ENCODE results near the gene SH3GLB1. TPM values are rescaled to one million over a fixed set of nuclear protein-coding genes. Genes with fewer than 3 reads are reported as not detected.

SH3GLB1 gene
- total and polyA plus RNA-seq, 9 of the 15 experiments (the other 6 are each of a cell fraction or from before 2014, with no cell fraction given): 8.6 to 34.2 (median 24.2) TPM

DNA sequence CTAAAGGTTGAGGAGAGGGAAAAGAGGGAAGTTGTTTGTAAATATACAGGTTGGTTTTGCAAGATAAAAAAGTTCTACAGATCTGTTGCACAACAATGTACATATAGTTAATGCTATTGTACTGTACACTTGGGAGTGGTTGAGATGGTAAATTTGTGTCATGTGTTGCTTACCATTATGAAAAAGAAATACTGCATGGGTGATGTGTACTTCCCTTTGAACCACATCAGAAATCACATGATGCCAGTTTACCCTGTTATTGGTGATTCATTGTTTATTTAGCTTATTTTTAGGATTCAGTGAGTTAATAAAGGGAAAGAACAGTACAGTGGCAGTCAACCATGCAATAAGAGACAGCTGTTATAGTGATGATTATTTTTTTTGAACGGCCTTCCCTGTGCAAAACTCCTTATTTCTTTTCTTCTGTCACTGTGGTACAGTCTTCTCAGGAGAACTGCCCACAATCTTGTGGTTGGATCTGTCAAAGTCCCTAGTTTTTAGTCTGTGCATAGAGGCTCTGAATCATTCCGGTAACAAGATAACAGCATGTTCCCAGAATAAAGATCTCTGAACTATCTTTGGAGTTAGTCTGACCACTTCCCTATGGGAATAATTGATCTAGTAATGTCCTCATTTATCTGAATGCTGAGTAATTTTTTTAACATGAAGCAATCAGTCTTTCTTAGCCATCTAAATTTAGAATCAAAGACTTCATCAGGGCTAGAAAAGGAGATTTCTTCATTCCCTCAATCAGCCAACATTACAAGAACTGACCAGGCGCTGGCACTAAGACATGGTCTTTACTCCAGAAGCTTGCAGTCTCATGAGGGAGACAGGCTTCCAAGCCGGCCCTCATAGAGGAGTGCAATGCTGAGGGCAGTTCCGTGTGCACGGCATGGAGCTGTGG lies 84.2 kb downstream of the SH3GLB1 start (continued):
- TF ChIP-seq, protein P1, sequence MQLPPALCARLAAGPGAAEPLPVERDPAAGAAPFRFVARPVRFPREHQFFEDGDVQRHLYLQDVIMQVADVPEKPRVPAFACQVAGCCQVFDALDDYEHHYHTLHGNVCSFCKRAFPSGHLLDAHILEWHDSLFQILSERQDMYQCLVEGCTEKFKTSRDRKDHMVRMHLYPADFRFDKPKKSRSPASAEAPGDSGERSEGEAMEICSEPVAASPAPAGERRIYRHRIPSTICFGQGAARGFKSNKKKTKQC (CRISPR knock-in tag; IDR thresholded peaks at IDR 0.05): no peak
- TF ChIP-seq SNRNP70 (optimal IDR thresholded peaks at IDR 0.05; ENCODE audit: low read depth, low read length): no peak
- TF ChIP-seq BHLHE40 (IDR thresholded peaks at IDR 0.05; ENCODE audit: low read length): no peak
- no peak for TF ChIP-seq MTA3 (IDR thresholded peaks at IDR 0.05; ENCODE audit: borderline replicate concordance)
- TF ChIP-seq TAL1 (IDR thresholded peaks at IDR 0.05): peak; percentile 33; the same call in 1 of the 2 replicates
- no peak for TF ChIP-seq RAD21 (CRISPR knock-in tag; conservative IDR thresholded peaks at IDR 0.05 in 1 of 2, IDR thresholded peaks at IDR 0.05 in 1 of 2)
- TF ChIP-seq E2F3 (CRISPR knock-in tag; IDR thresholded peaks at IDR 0.05): no peak
- TF ChIP-seq PHF8 (IDR thresholded peaks at IDR 0.05; ENCODE audit: borderline replicate concordance, low read length): no peak
- 0 out of 2 replicates have a peak, but pooled peaks have one; percentile 22 for TF ChIP-seq KLF16 (IDR thresholded peaks at IDR 0.05)
- no peak for TF ChIP-seq RBM22 (IDR thresholded peaks at IDR 0.05; ENCODE audit: low read depth, low read length, poor library complexity, severe bottlenecking)
- peak; percentile 49; the same call in 1 of the 2 replicates for TF ChIP-seq CTBP1 (IDR thresholded peaks at IDR 0.05; ENCODE audit: borderline replicate concordance)
- TF ChIP-seq RBFOX2 (IDR thresholded peaks at IDR 0.05; ENCODE audit: low read depth, low read length): no peak
- TF ChIP-seq ZNF79 (CRISPR knock-in tag; IDR thresholded peaks at IDR 0.05; ENCODE audit: low read depth): no peak
- no peak for TF ChIP-seq ELF1 (tag; IDR thresholded peaks at IDR 0.05)
- no peak for TF ChIP-seq ZNF175 (CRISPR knock-in tag; IDR thresholded peaks at IDR 0.05; ENCODE audit: low read depth)
- TF ChIP-seq EHMT2 (IDR thresholded peaks at IDR 0.05): no peak
- TF ChIP-seq SIN3A (IDR thresholded peaks at IDR 0.05; ENCODE audit: borderline replicate concordance in 2 of 2, control insufficient read depth in 1 of 2, low read depth in 2 of 2, low read length in 2 of 2): no peak
- TF ChIP-seq ZNF324 (CRISPR knock-in tag; IDR thresholded peaks at IDR 0.05): no peak
- TF ChIP-seq GATAD2A (IDR thresholded peaks at IDR 0.05): no peak
- no peak for TF ChIP-seq OTX1 (CRISPR knock-in tag; IDR thresholded peaks at IDR 0.05)
- TF ChIP-seq CBX5 (IDR thresholded peaks at IDR 0.05; ENCODE audit: borderline replicate concordance, low read depth): no peak
- no peak for TF ChIP-seq SMC3 (conservative IDR thresholded peaks at IDR 0.05; ENCODE audit: insufficient read depth, low read depth, low read length)
- TF ChIP-seq MCM7 (IDR thresholded peaks at IDR 0.05): no peak
- no peak for TF ChIP-seq ZNF778 (CRISPR knock-in tag; IDR thresholded peaks at IDR 0.05)
- TF ChIP-seq, protein P2, sequence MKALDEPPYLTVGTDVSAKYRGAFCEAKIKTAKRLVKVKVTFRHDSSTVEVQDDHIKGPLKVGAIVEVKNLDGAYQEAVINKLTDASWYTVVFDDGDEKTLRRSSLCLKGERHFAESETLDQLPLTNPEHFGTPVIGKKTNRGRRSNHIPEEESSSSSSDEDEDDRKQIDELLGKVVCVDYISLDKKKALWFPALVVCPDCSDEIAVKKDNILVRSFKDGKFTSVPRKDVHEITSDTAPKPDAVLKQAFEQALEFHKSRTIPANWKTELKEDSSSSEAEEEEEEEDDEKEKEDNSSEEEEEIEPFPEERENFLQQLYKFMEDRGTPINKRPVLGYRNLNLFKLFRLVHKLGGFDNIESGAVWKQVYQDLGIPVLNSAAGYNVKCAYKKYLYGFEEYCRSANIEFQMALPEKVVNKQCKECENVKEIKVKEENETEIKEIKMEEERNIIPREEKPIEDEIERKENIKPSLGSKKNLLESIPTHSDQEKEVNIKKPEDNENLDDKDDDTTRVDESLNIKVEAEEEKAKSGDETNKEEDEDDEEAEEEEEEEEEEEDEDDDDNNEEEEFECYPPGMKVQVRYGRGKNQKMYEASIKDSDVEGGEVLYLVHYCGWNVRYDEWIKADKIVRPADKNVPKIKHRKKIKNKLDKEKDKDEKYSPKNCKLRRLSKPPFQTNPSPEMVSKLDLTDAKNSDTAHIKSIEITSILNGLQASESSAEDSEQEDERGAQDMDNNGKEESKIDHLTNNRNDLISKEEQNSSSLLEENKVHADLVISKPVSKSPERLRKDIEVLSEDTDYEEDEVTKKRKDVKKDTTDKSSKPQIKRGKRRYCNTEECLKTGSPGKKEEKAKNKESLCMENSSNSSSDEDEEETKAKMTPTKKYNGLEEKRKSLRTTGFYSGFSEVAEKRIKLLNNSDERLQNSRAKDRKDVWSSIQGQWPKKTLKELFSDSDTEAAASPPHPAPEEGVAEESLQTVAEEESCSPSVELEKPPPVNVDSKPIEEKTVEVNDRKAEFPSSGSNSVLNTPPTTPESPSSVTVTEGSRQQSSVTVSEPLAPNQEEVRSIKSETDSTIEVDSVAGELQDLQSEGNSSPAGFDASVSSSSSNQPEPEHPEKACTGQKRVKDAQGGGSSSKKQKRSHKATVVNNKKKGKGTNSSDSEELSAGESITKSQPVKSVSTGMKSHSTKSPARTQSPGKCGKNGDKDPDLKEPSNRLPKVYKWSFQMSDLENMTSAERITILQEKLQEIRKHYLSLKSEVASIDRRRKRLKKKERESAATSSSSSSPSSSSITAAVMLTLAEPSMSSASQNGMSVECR (CRISPR knock-in tag; IDR thresholded peaks at IDR 0.05): no peak
- no peak for TF ChIP-seq CBX1 (IDR thresholded peaks at IDR 0.05; ENCODE audit: low read depth)

Data from K562 (cell line).